Neural progenitor cell (in vitro differentiated cells): ENCODE data around the gene MAPK8. TPM values are rescaled to one million over a fixed set of nuclear protein-coding genes. Genes with fewer than 3 reads are reported as not detected.

Experiments used
- DNase-seq: peaks from one replicate; pipeline ENCODE4 v3.0.0-alpha.2; 2016; ENCODE audit warnings: low spot score
- H2AFZ ChIP-seq: fragments of 200-600 bp; sonication (generic); replicated peaks from 2 replicates; pipeline ENCODE4 v1.6.1; 2016; ENCODE audit warnings: antibody characterized with exemption
- H3F3A ChIP-seq: fragments of 200-600 bp; sonication (generic); 2 replicates; pipeline ENCODE4 v1.6.1; 2016; ENCODE audit warnings: antibody characterized with exemption, low read depth
- H3K27ac ChIP-seq: fragments of 200-600 bp; sonication (generic); 2 replicates; pipeline ENCODE4 v1.5.1; 2016; ENCODE audit warnings: mild to moderate bottlenecking
- H3K27me3 ChIP-seq: fragments of 200-600 bp; sonication (generic); 2 replicates; pipeline ENCODE4 v1.6.1; 2016; ENCODE audit warnings: mild to moderate bottlenecking, moderate library complexity
- H3K36me3 ChIP-seq: fragments of 200-600 bp; sonication (generic); 2 replicates; pipeline ENCODE4 v1.5.1; 2016
- H3K4me1 ChIP-seq: fragments of 200-600 bp; sonication (generic); 2 replicates; pipeline ENCODE4 v1.6.1; 2016; ENCODE audit warnings: mixed run types
- H3K4me2 ChIP-seq: fragments of 200-600 bp; sonication (generic); 2 replicates; pipeline ENCODE4 v1.6.1; 2016
- H3K4me3 ChIP-seq: fragments of 200-600 bp; sonication (generic); 2 replicates; pipeline ENCODE4 v1.5.1; 2016
- H3K79me2 ChIP-seq: fragments of 200-600 bp; sonication (generic); 2 replicates; pipeline ENCODE4 v1.6.1; 2016; ENCODE audit warnings: low read depth
- H3K9ac ChIP-seq: fragments of 200-600 bp; sonication (generic); 2 replicates; pipeline ENCODE4 v1.6.1; 2016
- H3K9me3 ChIP-seq: fragments of 200-600 bp; sonication (generic); 2 replicates; pipeline ENCODE4 v1.5.1; 2016; ENCODE audit warnings: low read depth
- H4K20me1 ChIP-seq: fragments of 200-600 bp; sonication (generic); 2 replicates; pipeline ENCODE4 v1.6.1; 2016; ENCODE audit warnings: low read depth
- H3K27ac Mint-ChIP-seq: 3 replicates; pipeline ENCODE4 v1.8.0; 2021; ENCODE audit warnings: mixed read lengths
- H3K27me3 Mint-ChIP-seq: 2 replicates; pipeline ENCODE4 v1.8.0; 2022; ENCODE audit warnings: low read depth, mild to moderate bottlenecking, inconsistent platforms, moderate library complexity, mixed read lengths; ENCODE audit not compliant: insufficient read depth
- H3K36me3 Mint-ChIP-seq: 3 replicates; pipeline ENCODE4 v1.8.0; 2021; ENCODE audit warnings: mixed read lengths
- H3K4me1 Mint-ChIP-seq: 3 replicates; pipeline ENCODE4 v1.8.0; 2021; ENCODE audit warnings: mixed read lengths
- H3K4me3 Mint-ChIP-seq: 3 replicates; pipeline ENCODE4 v1.8.0; 2021; ENCODE audit warnings: mild to moderate bottlenecking, moderate library complexity, mixed read lengths
- H3K9me3 Mint-ChIP-seq: 3 replicates; pipeline ENCODE4 v1.8.0; 2020; ENCODE audit warnings: mixed read lengths
- EZH2 ChIP-seq: fragments of 200-600 bp; sonication (generic); IDR thresholded peaks from 2 replicates; pipeline ENCODE4 v1.6.1; 2017; ENCODE audit warnings: antibody characterized with exemption, mild to moderate bottlenecking, moderate library complexity
- EZH2phosphoT487 ChIP-seq: fragments of 200-600 bp; sonication (generic); IDR thresholded peaks from 2 replicates; pipeline ENCODE4 v1.6.1; 2017; ENCODE audit warnings: antibody characterized with exemption
- total RNA-seq: library from RNA; depleted of rRNA; stranded (reverse); fragments of >200 nt; gene quantifications from 2 replicates; pipeline ENCODE4 v1.2.3, GENCODE V29; 2015; ENCODE audit warnings: low replicate concordance
- TF ChIP-seq, protein P1 (sequence below): fragments of 200-600 bp; sonication (generic); IDR thresholded peaks from 2 replicates; pipeline ENCODE4 v1.5.1; 2017; ENCODE audit warnings: antibody characterized with exemption, mild to moderate bottlenecking

The MAPK8 gene
- total RNA-seq, 1 donor from 2014 or later: 166 TPM

DNA sequence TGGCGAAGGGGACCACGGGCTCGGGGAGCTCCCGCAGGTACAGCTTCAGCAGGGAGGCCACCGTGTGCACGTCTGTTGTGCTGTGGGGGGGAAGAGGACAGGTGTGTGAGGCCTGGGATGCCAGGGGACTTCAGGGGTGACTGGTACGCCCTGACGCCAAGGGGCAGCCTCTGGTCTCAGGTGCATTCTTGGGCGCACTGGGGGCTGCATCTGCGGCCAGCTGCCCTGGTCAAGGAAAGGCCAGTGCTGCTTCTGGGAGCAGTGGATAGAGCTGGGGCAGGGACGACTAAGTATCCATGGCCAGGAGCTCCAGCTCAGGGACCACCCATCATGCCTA lies 148.5 kb downstream of the MAPK8 start:
- Mint-ChIP-seq H3K4me1 (peaks cover 2% of the 10 kb centered on the region), H3K36me3 (no peaks in the 10 kb centered on the region), H3K27me3 (no peaks in the 10 kb centered on the region), H3K27ac (no peak overlapping the region), H3K4me3 (no peak overlapping the region), H3K9me3 (no peaks in the 10 kb centered on the region)
- Histone ChIP-seq H3K27ac (no peak overlapping the region), H3K9ac (no peak overlapping the region), H4K20me1 (no peaks in the 10 kb centered on the region), H3K9me3 (no peaks in the 10 kb centered on the region), H3K4me3 (no peak overlapping the region), H3K27me3 (no peaks in the 10 kb centered on the region), H3K4me2 (no peak overlapping the region), H3K36me3 (no peaks in the 10 kb centered on the region), H3K4me1 (peaks cover 6% of the 10 kb centered on the region), H3K79me2 (no peaks in the 10 kb centered on the region), H3F3A (no peaks in the 10 kb centered on the region), H2AFZ (no peak overlapping the region)
- TF ChIP-seq, protein P1, sequence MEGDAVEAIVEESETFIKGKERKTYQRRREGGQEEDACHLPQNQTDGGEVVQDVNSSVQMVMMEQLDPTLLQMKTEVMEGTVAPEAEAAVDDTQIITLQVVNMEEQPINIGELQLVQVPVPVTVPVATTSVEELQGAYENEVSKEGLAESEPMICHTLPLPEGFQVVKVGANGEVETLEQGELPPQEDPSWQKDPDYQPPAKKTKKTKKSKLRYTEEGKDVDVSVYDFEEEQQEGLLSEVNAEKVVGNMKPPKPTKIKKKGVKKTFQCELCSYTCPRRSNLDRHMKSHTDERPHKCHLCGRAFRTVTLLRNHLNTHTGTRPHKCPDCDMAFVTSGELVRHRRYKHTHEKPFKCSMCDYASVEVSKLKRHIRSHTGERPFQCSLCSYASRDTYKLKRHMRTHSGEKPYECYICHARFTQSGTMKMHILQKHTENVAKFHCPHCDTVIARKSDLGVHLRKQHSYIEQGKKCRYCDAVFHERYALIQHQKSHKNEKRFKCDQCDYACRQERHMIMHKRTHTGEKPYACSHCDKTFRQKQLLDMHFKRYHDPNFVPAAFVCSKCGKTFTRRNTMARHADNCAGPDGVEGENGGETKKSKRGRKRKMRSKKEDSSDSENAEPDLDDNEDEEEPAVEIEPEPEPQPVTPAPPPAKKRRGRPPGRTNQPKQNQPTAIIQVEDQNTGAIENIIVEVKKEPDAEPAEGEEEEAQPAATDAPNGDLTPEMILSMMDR: no peak
- TF ChIP-seq EZH2phosphoT487 (no peak), EZH2 (no peak)
- no peak for DNase-seq

DNA sequence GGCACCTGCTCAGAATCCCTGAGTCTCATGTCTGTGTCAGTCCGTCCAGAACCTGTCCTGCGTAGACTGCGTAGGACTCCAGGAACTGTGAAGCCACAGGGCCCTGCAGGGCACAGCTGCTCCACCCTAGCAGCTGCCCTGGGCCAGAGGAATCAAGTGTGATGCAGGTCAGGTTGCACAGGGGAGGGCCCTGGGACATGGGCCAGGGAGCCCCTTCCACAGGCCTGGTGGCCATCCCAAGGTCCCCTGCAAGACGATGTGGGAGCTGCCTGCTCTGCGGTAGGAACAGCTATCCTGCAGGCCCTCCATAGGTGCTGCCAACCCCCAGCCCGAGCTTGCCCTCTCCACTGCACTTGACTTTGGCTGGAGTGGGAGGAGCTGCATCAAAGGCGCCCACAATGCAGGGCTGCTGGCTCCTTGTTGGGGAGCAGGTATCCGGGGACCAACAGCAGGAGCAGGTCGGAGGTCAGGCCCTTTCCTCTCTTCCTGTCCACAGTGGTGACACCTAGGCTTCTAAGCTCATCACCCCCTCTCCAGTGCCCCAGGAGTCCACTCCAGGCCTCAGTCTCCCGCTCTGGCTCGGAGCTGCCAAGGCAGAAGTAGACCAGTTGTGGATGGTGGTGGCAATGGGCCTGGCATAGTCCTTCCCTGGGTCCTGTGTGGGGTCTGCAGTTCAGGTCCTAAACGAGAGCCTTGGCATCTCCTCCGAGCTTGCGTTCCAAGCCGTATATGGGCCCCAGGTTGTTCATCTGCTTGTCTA lies 149.1 kb downstream of the MAPK8 start:
- Histone ChIP-seq H3K4me1 (peaks cover 6% of the 10 kb centered on the region), H3F3A (no peaks in the 10 kb centered on the region), H3K36me3 (no peaks in the 10 kb centered on the region), H3K4me2 (no peak overlapping the region), H3K27ac (no peak overlapping the region), H2AFZ (no peak overlapping the region), H4K20me1 (no peaks in the 10 kb centered on the region), H3K27me3 (no peaks in the 10 kb centered on the region), H3K9ac (no peak overlapping the region), H3K79me2 (no peaks in the 10 kb centered on the region), H3K4me3 (no peak overlapping the region), H3K9me3 (no peaks in the 10 kb centered on the region)
- no peaks in the 10 kb centered on the region for H3K36me3 Mint-ChIP-seq
- no peak overlapping the region for H3K4me3 Mint-ChIP-seq
- TF ChIP-seq, protein P1: no peak
- TF ChIP-seq EZH2phosphoT487: no peak
- TF ChIP-seq EZH2: no peak
- H3K4me1 Mint-ChIP-seq: peaks cover 2% of the 10 kb centered on the region
- no peaks in the 10 kb centered on the region for H3K27me3 Mint-ChIP-seq
- no peak overlapping the region for H3K27ac Mint-ChIP-seq
- H3K9me3 Mint-ChIP-seq: no peaks in the 10 kb centered on the region
- no peak for DNase-seq

DNA sequence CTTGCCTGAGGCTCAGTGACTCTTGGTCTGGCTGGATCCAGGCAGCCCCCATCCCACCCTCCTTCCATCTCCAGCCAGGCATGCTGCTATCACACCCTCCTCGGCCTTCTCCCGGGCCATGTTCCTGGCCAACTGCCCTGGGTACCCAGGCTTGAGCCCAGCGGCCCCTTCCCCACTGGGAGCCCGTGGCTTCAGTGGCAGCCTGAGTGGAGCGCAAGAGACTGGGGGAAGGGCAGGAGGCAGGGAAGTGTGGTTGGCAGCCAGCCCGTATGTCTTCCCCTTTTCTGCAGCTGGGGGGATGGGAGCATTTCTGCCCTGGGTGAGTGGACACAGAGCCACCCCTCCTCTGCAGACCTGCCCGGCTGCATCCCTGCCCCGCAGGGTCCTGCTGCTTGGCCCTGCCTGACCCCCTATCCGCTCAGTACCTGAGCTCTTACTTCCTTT lies 149.9 kb downstream of the MAPK8 start:
- Histone ChIP-seq H3K79me2 (no peaks in the 10 kb centered on the region), H3F3A (no peaks in the 10 kb centered on the region), H3K27me3 (no peaks in the 10 kb centered on the region), H3K36me3 (no peaks in the 10 kb centered on the region), H3K9ac (no peak overlapping the region), H3K27ac (no peak overlapping the region), H3K4me3 (no peak overlapping the region), H3K9me3 (no peaks in the 10 kb centered on the region), H2AFZ (no peak overlapping the region), H3K4me1 (peaks cover 6% of the 10 kb centered on the region), H3K4me2 (no peak overlapping the region), H4K20me1 (no peaks in the 10 kb centered on the region)
- no peak for DNase-seq
- Mint-ChIP-seq H3K9me3 (no peaks in the 10 kb centered on the region), H3K36me3 (no peaks in the 10 kb centered on the region), H3K27ac (no peak overlapping the region), H3K4me1 (peaks cover 2% of the 10 kb centered on the region), H3K4me3 (no peak overlapping the region), H3K27me3 (no peaks in the 10 kb centered on the region)
- TF ChIP-seq, protein P1: no peak
- TF ChIP-seq EZH2phosphoT487: no peak
- TF ChIP-seq EZH2: no peak
